Natural killer cell (primary cell): ENCODE results near the gene SIRPB2. TPM values are rescaled to one million over a fixed set of nuclear protein-coding genes. Genes with fewer than 3 reads are reported as not detected.

Source experiments
- ATAC-seq, 3 donors: fragments of 150-1000 bp in 2 of 3; fragments of 200-7000 bp in 1 of 3; cut with Tn5 transposase; 1 replicate in 1 of 3; 2 replicates in 2 of 3; pipeline ENCODE4 v1.10.0; 2021; ENCODE audit warnings: mild to moderate bottlenecking in 2 of 3, moderate library complexity in 2 of 3
- DNase-seq, 2 donors: peaks; one replicate each; pipeline versions ENCODE4 v3.0.0 to v3.0.0-alpha.2; 2013 to 2021; ENCODE audit warnings: mixed read lengths in 1 of 2
- H3K27ac ChIP-seq: one replicate; pipeline ENCODE4 v1.5.1; 2013; ENCODE audit warnings: mild to moderate bottlenecking, low read length
- H3K27me3 ChIP-seq: one replicate; pipeline ENCODE4 v1.6.1; 2013; ENCODE audit warnings: low read length; ENCODE audit not compliant: control insufficient read depth, insufficient read depth
- H3K36me3 ChIP-seq: one replicate; pipeline ENCODE4 v1.6.1; 2013; ENCODE audit warnings: low read length; ENCODE audit not compliant: control insufficient read depth, insufficient read depth
- H3K4me1 ChIP-seq: one replicate; pipeline ENCODE4 v1.6.1; 2013; ENCODE audit warnings: low read length; ENCODE audit not compliant: control insufficient read depth, insufficient read depth
- H3K4me3 ChIP-seq: one replicate; pipeline ENCODE4 v1.5.1; 2013; ENCODE audit warnings: low read length
- H3K9me3 ChIP-seq: one replicate; pipeline ENCODE4 v1.6.1; 2013; ENCODE audit warnings: low read length; ENCODE audit not compliant: control insufficient read depth, insufficient read depth
- H3K27ac Mint-ChIP-seq, 2 donors: one replicate each; pipeline ENCODE4 v1.8.0; 2022; ENCODE audit warnings: mild to moderate bottlenecking in 2 of 2, mixed read lengths in 2 of 2, moderate library complexity in 1 of 2
- H3K27me3 Mint-ChIP-seq, 2 donors: one replicate each; pipeline ENCODE4 v1.8.0; 2022; ENCODE audit warnings: low read depth in 2 of 2, mixed read lengths in 2 of 2
- H3K36me3 Mint-ChIP-seq: one replicate; pipeline ENCODE4 v1.8.0; 2022; ENCODE audit warnings: mixed read lengths
- H3K4me1 Mint-ChIP-seq, 2 donors: one replicate each; pipeline ENCODE4 v1.8.0; 2022; ENCODE audit warnings: mixed read lengths in 2 of 2
- H3K4me3 Mint-ChIP-seq: one replicate; pipeline ENCODE4 v1.8.0; 2022; ENCODE audit warnings: mild to moderate bottlenecking, moderate library complexity, mixed read lengths
- H3K9me3 Mint-ChIP-seq, 2 donors: one replicate each; pipeline ENCODE4 v1.8.0; 2022; ENCODE audit warnings: mixed read lengths in 2 of 2
- CTCF ChIP-seq: fragments of 200-600 bp; IDR thresholded peaks from one replicate; pipeline ENCODE4 v1.8.0; 2022; ENCODE audit warnings: antibody characterized with exemption
- WGBS: methylation state at CpG from one replicate; pipeline ENCODE4 v1.1.7; 2013; ENCODE audit warnings: missing lambda C conversion rate; ENCODE audit not compliant: insufficient coverage; 5-methylcytosine and 5-hydroxymethylcytosine counted together
- intact Hi-C: fragments of 100-400 bp; cut with micrococcal nuclease; formaldehyde crosslinking; loops from one replicate; pipeline ENCODE4 v1.14.2; 2022
- total RNA-seq, 4 donors: library from RNA; stranded (reverse); fragments of 120-200 nt in 1 of 4; gene quantifications; one replicate each; pipeline versions ENCODE4 v1.2.3 to v1.2.4, GENCODE V29; 2013 to 2022

The SIRPB2 gene
- total RNA-seq, 3 donors from 2014 or later (not counting 1 experiment from before 2014, with no cell fraction given) = 1.1 to 2.2 (median 1.5) TPM

- Mint-ChIP-seq H3K9me3 (no peaks in the 10 kb centered on the region), H3K27ac (no peak overlapping the region), H3K4me1 (peaks cover 34 to 54% of the 10 kb centered on the region in 2 donors), H3K27me3 (no peaks in the 10 kb centered on the region), H3K4me3 (no peak overlapping the region), H3K36me3 (peaks cover 17% of the 10 kb centered on the region)
- no peak for ATAC-seq
- peaks cover 18% of the 10 kb centered on the region for H3K4me1 ChIP-seq
- WGBS = 99% methylated on average over 2 of the region's 3 CpGs
- H3K27ac ChIP-seq = no peak overlapping the region
- no peaks in the 10 kb centered on the region for H3K27me3 ChIP-seq
- no peak for TF ChIP-seq CTCF
- H3K4me3 ChIP-seq = no peak overlapping the region
- no peaks in the 10 kb centered on the region for H3K9me3 ChIP-seq
- H3K36me3 ChIP-seq = peaks cover 34% of the 10 kb centered on the region
- intact Hi-C loops = no loop called here
- no peak for DNase-seq
These were observed 29.2 kb downstream of the SIRPB2 start for GRCh38 chr20:1462001-1462400.

GRCh38 chr20:1460275-1460674, 30.9 kb downstream of the SIRPB2 start:
- H3K9me3 Mint-ChIP-seq = no peaks in the 10 kb centered on the region
- no peaks in the 10 kb centered on the region for H3K27me3 ChIP-seq
- DNase-seq (no peak), ATAC-seq (no peak)
- no peaks in the 10 kb centered on the region for H3K9me3 ChIP-seq
- H3K36me3 Mint-ChIP-seq = peaks cover 18% of the 10 kb centered on the region
- H3K36me3 ChIP-seq = peaks cover 41% of the 10 kb centered on the region
- no peak overlapping the region for H3K27ac Mint-ChIP-seq
- H3K4me1 ChIP-seq = peaks cover 8% of the 10 kb centered on the region
- TF ChIP-seq CTCF = no peak
- H3K4me1 Mint-ChIP-seq = peaks cover 26 to 44% of the 10 kb centered on the region in 2 donors
- intact Hi-C loops = no loop called here
- no peak overlapping the region for H3K4me3 Mint-ChIP-seq
- H3K27ac ChIP-seq = no peak overlapping the region
- no peak overlapping the region for H3K4me3 ChIP-seq
- H3K27me3 Mint-ChIP-seq = no peaks in the 10 kb centered on the region
- WGBS = 96% methylated on average over 2 of the region's 2 CpGs

- DNase-seq = no peak
- TF ChIP-seq CTCF = no peak
- 90% methylated on average over 1 of the region's 2 CpGs for WGBS
These were observed 33.2 kb downstream of the SIRPB2 start for GRCh38 chr20:1457992-1458391.

GRCh38 chr20:1456300-1456699, 34.9 kb downstream of the SIRPB2 start:
- Mint-ChIP-seq H3K27me3 (no peaks in the 10 kb centered on the region), H3K4me3 (no peak overlapping the region)

More at GRCh38 chr20:1457992-1458391, 33.2 kb downstream of the SIRPB2 start:
- ATAC-seq = no peak
- H3K9me3 Mint-ChIP-seq = no peaks in the 10 kb centered on the region
- intact Hi-C loops = no loop called here
- peaks cover 6 to 25% of the 10 kb centered on the region in 2 donors for H3K4me1 Mint-ChIP-seq
- no peak overlapping the region for H3K4me3 Mint-ChIP-seq
- H3K4me1 ChIP-seq = no peaks in the 10 kb centered on the region
- H3K27ac ChIP-seq = no peak overlapping the region
- H3K36me3 Mint-ChIP-seq = peaks cover 37% of the 10 kb centered on the region
- H3K27me3 ChIP-seq = no peaks in the 10 kb centered on the region
- no peak overlapping the region for H3K4me3 ChIP-seq
- H3K9me3 ChIP-seq = no peaks in the 10 kb centered on the region
- no peaks in the 10 kb centered on the region for H3K27me3 Mint-ChIP-seq
- H3K27ac Mint-ChIP-seq = no peak overlapping the region
- H3K36me3 ChIP-seq = peaks cover 59% of the 10 kb centered on the region

More at GRCh38 chr20:1456300-1456699, 34.9 kb downstream of the SIRPB2 start:
- WGBS = 95% methylated on average over 3 of the region's 5 CpGs
- DNase-seq = no peak
- H3K4me1 ChIP-seq = no peaks in the 10 kb centered on the region
- Mint-ChIP-seq H3K4me1 (peaks cover 4 to 14% of the 10 kb centered on the region in 2 donors), H3K9me3 (no peaks in the 10 kb centered on the region), H3K27ac (no peak overlapping the region), H3K36me3 (peaks cover 48% of the 10 kb centered on the region)
- intact Hi-C loops = no loop called here
- no peaks in the 10 kb centered on the region for H3K9me3 ChIP-seq
- H3K27me3 ChIP-seq = no peaks in the 10 kb centered on the region
- peaks cover 72% of the 10 kb centered on the region for H3K36me3 ChIP-seq
- H3K4me3 ChIP-seq = no peak overlapping the region
- no peak for TF ChIP-seq CTCF
- no peak overlapping the region for H3K27ac ChIP-seq
- ATAC-seq = no peak
